Hematopoietic multipotent progenitor cell treated with erythropoietin and hydrocortisone succinate and interleukin-3 and kit ligand, for 4 days (in vitro differentiated cells): ENCODE data around the gene CLASP2.
A peak's percentile ranks its signal among the peaks of the same experiment; 100 is the strongest.
"Not testable (repeated sequence)": the region's sequence is repeated elsewhere in the genome, so short reads cannot be mapped to it uniquely, and the experiment has no call there.

Experiments
- DNase-seq: peaks from one replicate; pipeline ENCODE4 v3.0.0-alpha.2; 2015

The CLASP2 gene

GRCh38 chr3:33687406-33688010 is 30.5 kb downstream of the CLASP2 start:
- no peak for DNase-seq

- DNase-seq: no peak
Observed at GRCh38 chr3:33682770-33683169, 35.3 kb downstream of the CLASP2 start.

GRCh38 chr3:33681667-33682066 is 36.4 kb downstream of the CLASP2 start:
- no peak for DNase-seq

GRCh38 chr3:33678073-33678472 is 40.0 kb downstream of the CLASP2 start:
- DNase-seq: no peak

- DNase-seq: not testable (repeated sequence)
Observed at GRCh38 chr3:33673436-33673835, 44.6 kb downstream of the CLASP2 start.

- DNase-seq: no peak
Observed at GRCh38 chr3:33668618-33669017, 49.4 kb downstream of the CLASP2 start.

- DNase-seq: no peak
Observed at GRCh38 chr3:33665294-33665693, 52.8 kb downstream of the CLASP2 start.

GRCh38 chr3:33664195-33664594 is 53.9 kb downstream of the CLASP2 start:
- peak; percentile 29 for DNase-seq

GRCh38 chr3:33663042-33663441 is 55.0 kb downstream of the CLASP2 start:
- no peak for DNase-seq

GRCh38 chr3:33659856-33660434 is 58.1 kb downstream of the CLASP2 start:
- no peak for DNase-seq

- DNase-seq: peak; percentile 86
Observed at GRCh38 chr3:33658991-33659848, 58.8 kb downstream of the CLASP2 start.

GRCh38 chr3:33658621-33658990 is 59.4 kb downstream of the CLASP2 start:
- peak; percentile 7 for DNase-seq

- no peak for DNase-seq
Observed at GRCh38 chr3:33658039-33658438, 60.0 kb downstream of the CLASP2 start.

- peak; percentile 54 for DNase-seq
Observed at GRCh38 chr3:33652736-33653135, 65.3 kb downstream of the CLASP2 start.

GRCh38 chr3:33651101-33651500 is 67.0 kb downstream of the CLASP2 start:
- DNase-seq: not testable (repeated sequence)

GRCh38 chr3:33650495-33650894 is 67.6 kb downstream of the CLASP2 start:
- no peak for DNase-seq

- DNase-seq: no peak
Observed at GRCh38 chr3:33648793-33649192, 69.3 kb downstream of the CLASP2 start.

- no peak for DNase-seq
Observed at GRCh38 chr3:33646406-33646805, 71.6 kb downstream of the CLASP2 start.

- DNase-seq: peak; percentile 12
Observed at GRCh38 chr3:33645060-33645647, 72.9 kb downstream of the CLASP2 start.

GRCh38 chr3:33644582-33644981 is 73.5 kb downstream of the CLASP2 start:
- no peak for DNase-seq

GRCh38 chr3:33642806-33643205 is 75.2 kb downstream of the CLASP2 start:
- DNase-seq: no peak

GRCh38 chr3:33639889-33640288 is 78.2 kb downstream of the CLASP2 start:
- no peak for DNase-seq

- no peak for DNase-seq
Observed at GRCh38 chr3:33637482-33637881, 80.6 kb downstream of the CLASP2 start.
